Coronary artery (tissue), 2 donors: ENCODE data around the gene RPUSD4.

Experiments
- DNase-seq: peaks from one replicate; pipeline ENCODE4 v3.0.0-alpha.2; 2017; ENCODE audit warnings: low spot score
- H3K27ac ChIP-seq, 2 donors: fragments of 200-600 bp; sonication (generic); one replicate each; pipeline ENCODE4 v1.5.1; 2016 to 2019
- H3K4me3 ChIP-seq: fragments of 200-600 bp; sonication (generic); 2 replicates; pipeline ENCODE4 v1.5.1; 2016; ENCODE audit warnings: mild to moderate bottlenecking, moderate library complexity
- TF ChIP-seq, protein P1 (sequence below): fragments of 200-600 bp; sonication (generic); IDR thresholded peaks from one replicate; pipeline ENCODE4 v1.5.1; 2019; ENCODE audit warnings: antibody characterized with exemption

RPUSD4 gene

DNA sequence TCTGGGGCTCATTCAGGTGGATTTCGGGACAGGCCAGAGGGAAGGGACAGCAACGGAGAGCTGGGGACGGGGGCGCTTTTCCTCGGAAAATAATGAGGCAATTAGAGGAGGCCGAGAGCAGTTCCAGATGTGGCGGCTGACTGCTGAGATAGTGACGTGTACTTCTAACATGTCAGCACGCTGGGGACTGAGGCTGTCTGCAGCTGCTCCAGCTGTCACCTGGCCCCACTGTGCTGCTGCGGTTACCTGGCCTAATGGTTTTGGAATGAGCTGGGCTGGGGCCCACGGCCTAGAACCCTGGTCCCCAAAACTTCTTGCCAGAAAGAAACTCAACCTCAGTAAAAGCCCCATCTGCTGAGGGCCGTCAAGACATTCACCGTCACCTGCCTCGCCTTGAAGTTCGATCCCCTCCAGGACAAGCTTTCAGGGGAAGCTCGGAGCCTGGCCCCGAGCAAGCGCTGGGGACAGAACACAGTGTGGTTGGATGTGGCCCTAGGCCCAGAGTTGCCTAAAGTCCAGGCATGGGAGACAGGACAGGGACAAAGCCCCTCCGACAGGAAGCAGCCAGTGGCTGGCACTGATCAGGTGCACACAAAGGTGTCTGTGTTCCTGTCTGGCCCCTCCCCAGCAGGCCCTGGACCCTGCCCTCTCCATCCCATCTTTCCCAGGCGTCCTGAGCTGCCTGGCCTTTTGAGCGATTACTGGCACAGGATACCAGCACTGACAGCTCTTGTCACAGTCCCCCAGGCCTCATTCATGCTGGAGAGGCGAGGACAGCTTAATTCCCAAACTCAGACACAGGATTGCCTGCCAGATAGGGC lies 22.1 kb downstream of the RPUSD4 start:
- H3K27ac ChIP-seq, result no peak overlapping the region
- DNase-seq, result no peak
- TF ChIP-seq, protein P1, sequence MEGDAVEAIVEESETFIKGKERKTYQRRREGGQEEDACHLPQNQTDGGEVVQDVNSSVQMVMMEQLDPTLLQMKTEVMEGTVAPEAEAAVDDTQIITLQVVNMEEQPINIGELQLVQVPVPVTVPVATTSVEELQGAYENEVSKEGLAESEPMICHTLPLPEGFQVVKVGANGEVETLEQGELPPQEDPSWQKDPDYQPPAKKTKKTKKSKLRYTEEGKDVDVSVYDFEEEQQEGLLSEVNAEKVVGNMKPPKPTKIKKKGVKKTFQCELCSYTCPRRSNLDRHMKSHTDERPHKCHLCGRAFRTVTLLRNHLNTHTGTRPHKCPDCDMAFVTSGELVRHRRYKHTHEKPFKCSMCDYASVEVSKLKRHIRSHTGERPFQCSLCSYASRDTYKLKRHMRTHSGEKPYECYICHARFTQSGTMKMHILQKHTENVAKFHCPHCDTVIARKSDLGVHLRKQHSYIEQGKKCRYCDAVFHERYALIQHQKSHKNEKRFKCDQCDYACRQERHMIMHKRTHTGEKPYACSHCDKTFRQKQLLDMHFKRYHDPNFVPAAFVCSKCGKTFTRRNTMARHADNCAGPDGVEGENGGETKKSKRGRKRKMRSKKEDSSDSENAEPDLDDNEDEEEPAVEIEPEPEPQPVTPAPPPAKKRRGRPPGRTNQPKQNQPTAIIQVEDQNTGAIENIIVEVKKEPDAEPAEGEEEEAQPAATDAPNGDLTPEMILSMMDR, result no peak

GRCh38 chr11:126188332-126189108 lies 22.9 kb downstream of the RPUSD4 start:
- H3K4me3 ChIP-seq, result no peak overlapping the region
- TF ChIP-seq, protein P1, result no peak
- no peak overlapping the region for H3K27ac ChIP-seq
- DNase-seq, result no peak

More for the DNA sequence above, 22.1 kb downstream of the RPUSD4 start:
- H3K4me3 ChIP-seq, result no peak overlapping the region

DNA sequence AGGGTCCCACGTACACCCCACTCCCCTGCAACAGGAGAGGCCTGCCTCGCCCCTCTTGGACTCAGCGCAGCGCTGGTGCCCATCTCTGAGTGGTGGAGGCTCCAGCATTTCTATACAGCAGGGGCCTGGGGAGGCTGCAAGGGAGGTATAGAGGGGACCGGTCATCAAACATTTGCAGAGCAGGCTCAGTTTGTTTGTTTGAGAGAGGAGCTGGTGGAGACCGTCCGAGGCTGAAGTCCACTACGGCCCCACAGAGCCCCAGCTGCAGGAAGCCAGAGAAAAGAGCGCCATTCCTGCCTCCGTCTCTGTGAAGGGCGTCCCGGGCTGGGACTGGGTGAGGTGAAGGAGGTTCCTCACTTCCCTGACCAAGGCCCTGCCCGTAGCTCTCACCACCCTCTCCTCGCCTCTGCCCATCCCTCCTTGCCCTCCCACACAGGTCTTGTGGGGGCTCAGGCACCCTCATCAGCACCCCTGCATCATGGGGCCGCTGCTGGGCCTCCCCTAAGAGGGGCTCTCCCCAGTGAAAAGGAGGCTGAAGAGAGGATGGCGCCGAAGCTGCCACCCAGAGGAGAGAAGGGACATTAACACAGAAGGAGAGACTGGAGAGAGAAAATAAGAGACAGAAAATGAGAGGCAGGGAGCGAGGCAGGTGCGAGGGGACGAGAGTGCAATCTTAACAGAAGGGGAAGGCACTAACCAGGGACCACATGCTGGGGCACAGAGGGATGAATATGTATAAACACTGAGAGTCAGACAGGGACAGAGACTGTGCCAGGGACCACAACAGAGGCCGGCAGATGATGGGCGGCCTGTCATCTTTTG lies 24.5 kb downstream of the RPUSD4 start:
- DNase-seq, result no peak
- Histone ChIP-seq H3K27ac (no peak overlapping the region), H3K4me3 (no peak overlapping the region)
- TF ChIP-seq, protein P1, result no peak

DNA sequence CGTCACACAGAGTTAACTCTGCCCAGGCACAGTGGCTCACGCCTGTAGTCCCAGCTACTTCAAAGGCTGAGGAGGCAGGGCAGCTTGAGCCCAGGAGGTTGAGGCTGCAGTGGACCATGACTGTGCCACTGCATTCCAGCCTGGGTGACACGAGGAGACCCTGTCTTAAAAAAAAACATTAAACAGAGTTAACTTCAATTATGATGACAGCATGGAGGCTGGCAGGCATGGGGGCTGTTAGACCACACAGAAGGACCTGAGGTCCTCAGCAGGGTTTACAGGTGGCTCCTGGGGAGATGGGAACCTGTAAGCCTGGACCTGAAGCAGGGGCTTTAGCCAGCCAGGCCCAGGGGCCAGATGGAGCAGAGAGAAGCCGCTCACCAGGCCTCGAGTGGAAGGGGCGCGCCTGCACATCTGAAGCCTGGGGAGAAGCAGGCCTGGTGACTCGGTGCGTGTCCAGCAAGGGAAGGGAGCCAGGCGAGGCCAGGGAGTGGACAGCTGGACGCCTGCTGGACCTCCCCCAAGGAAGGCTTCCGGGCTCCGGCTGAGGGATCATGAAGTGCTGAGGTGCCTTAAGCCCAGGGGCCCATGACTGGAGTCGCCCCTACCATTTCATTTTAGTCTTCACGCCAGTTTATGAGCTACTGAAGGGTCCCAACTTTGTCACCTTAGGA lies 25.3 kb downstream of the RPUSD4 start:
- no peak for DNase-seq
- no peak overlapping the region for H3K27ac ChIP-seq
- TF ChIP-seq, protein P1, result no peak
- H3K4me3 ChIP-seq, result no peak overlapping the region

DNA sequence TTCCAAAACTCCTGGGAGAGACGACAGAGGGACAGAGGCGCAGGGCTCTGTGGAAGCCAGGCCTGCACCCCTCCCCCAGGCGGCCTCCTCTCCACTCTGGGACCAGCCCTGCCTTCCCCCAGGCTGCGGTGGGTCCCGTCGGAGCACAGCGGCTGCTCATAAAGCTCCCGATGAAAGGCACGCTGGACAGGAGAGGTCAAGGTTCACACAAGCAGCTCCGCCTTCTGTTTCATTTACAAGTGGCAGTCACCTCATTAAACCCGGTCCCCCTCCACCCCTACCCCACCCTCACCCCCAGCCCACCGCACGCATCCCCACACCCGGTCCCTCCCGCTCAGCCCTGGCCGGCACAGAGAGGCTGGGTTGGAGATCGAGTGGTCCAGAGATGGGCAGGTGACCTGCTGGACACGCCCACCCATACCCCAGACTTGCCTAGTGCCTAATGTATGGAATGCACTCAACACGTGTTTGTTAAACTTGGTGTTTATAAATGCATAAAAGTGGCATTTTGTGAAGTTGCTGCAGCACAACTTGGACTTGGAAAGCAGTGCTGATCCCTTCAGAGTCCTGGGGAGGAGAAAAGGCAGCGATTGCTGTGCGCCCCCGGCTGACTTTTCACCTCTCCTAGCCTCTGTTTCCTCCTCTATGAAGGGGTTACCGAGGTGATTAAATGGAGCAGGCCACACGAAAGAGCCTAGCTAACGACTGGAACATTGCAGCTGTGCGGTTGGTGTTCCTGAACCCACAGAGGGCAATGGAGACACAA lies 26.0 kb downstream of the RPUSD4 start:
- TF ChIP-seq, protein P1, result no peak
- no peak for DNase-seq
- Histone ChIP-seq H3K4me3 (no peak overlapping the region), H3K27ac (no peak overlapping the region)
